EL (cell line): ENCODE data around the gene SMIM35.
"Not testable (repeated sequence)": the region's sequence is repeated elsewhere in the genome, so short reads cannot be mapped to it uniquely, and the experiment has no call there.

ENCODE experiments used
- DNase-seq: peaks from one replicate; pipeline ENCODE4 v3.0.0-alpha.2; 2016

Gene SMIM35

DNA sequence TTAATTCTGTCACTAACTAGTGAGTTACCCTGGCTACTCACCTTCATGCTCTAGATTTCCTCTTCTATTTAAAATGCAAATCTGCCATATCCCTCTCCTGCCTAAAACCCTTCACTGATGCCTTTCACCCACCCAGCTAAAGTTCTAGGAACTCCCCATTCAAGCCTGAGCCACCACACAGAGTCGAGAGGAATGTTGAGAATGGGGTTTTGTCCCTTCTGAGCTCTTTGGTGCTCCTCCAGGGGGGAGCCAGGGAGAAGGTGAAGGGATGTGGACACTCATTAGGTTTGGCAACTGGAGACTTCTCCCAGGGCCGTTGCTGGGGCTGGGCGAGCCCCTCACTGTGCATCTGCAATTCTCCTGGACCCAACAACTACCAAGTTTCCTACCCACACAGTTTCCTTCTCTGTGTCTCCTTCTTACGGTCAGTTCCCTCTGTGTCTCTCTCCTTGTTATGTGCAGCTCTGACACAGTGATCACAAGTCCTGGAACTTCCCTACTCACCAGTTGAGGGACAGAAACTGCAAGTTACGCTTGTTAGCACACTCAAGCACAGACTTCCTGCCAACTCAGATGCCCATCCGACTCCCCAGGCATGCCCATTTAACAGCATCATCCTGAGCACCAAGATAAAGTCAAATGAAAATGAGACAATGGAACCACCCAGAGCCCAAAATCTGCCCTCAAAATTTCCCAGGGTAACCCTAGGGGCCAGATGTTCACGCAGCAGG is 107.1 kb downstream of the SMIM35 start:
- no peak for DNase-seq

DNA sequence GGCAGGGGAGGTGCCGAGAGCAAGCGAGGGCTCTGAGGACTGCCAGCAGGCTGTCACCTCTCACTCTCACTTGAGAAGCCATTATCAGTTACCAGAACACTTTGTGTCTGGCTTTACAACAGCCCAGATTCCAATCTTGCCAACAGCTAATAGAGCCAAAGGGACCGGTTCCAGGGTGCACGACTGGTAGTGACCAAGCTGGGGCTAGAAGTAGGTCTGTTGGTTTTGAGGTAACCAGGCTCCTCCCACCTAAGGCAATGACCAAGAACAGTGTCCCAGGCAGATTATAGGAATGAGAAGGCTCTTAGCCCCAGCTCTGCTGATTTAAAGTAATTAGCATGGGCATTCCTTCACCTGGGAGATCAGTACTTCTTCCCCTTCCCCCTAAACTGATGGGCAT is 107.8 kb downstream of the SMIM35 start:
- DNase-seq: no peak

DNA sequence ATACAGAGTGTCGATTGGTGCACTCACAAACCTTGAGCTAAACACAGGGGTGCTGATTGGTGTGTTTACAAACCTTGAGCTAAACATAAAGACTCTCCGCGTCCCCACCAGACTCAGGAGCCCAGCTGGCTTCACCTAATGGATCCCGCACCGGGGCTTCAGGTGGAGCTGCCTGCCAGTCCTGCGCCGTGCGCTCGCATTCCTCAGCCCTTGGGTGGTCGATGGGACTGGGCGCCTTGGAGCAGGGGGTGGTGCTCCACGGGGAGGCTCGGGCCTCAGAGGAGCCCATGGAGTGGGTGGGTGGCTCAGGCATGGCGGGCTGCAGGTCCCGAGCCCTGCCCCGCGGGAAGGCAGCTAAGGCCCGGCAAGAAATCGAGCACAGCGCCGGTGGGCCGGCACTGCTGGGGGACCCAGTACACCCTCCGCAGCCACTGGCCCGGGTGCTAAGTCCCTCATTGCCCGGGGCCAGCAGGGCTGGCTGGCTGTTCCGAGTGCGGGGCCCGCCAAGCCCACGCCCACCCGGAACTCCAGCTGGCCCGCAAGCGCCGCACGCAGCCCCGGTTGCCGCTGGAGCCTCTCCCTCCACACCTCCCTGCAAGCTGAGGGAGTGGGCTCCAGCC is 108.4 kb downstream of the SMIM35 start:
- DNase-seq: not testable (repeated sequence)

DNA sequence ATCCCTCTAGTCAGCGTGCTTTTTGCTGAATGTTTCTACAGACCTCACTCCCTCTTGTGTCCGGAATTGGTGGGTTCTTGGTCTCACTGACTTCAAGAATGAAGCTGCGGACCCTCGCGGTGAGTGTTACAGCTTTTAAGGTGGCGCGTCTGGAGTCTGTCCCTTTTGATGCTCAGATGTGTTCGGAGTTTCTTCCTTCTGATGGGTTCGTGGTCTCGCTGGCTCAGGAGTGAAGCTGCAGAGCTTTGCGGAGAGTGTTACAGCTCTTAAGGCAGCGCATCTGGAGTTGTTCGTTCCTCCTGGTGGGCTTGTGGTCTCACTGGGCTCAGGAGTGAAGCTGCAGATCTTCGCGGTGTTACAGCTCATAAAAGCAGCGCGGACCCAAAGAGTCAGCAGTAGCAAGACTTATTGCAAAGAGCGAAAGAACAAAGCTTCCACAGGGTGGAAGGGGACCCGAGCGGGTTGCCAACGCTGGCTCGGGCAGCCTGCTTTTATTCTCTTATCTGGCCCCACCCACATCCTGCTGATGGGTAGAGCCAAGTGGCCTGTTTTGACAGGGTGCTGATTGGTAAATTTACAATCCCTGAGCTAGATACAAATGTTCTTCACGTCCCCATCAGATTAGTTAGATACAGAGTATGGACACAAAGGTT is 109.0 kb downstream of the SMIM35 start:
- not testable (repeated sequence) for DNase-seq

DNA sequence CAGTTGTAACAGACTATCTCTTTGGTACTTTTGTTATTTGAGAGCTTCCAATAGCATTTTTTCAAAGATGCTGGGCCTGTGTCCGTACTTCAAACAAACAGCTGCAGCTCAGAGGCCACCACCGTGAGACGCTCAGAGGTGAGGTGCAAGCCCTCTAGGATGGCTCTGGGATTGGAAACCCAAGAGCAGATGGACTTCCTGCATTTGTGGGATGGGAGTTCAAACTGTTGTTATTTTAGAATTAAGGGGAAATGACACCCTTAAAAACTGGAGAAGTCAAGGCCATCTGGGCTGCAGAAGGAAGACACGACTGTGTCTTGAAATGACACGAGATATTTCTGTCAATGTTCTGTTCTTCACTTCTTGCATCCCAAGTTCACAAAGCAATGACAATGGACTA is 109.7 kb downstream of the SMIM35 start:
- no peak for DNase-seq

DNA sequence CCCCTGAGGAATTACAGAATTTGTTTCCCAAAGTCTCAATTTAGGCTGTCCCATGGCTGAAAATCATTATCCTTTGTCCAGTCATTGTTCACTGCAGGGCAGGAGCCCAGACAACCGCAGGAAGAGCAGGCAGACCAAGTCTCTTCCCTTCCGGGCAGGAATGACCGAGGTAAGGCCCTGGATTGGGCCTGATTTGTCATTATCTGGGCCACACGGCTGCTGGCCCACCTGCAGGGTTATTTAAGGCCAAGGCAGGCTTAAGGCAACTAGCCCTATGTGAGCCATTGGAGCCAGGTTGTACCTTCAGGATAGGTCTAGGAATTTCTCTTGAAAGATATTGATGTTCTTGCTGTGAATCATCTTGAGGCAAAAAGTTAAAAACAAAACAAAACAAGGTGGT is 110.3 kb downstream of the SMIM35 start:
- no peak for DNase-seq

DNA sequence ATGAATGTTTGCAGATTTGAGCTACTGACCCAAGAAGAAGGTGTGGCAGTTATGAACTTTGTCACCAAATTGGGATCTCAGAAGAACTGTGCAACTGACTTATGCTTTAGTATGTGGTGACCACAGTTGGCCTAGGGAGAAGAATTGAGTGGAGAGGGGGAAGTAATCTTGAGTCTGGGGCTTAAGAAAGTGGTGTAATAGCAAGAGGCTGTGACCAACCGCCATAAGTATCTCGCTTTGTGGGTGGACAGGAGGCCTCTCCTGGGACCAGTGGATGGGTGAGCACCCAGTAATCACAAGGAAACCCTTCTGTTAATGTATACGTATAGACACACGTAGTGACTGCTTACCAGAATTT is 113.3 kb downstream of the SMIM35 start:
- DNase-seq: no peak

DNA sequence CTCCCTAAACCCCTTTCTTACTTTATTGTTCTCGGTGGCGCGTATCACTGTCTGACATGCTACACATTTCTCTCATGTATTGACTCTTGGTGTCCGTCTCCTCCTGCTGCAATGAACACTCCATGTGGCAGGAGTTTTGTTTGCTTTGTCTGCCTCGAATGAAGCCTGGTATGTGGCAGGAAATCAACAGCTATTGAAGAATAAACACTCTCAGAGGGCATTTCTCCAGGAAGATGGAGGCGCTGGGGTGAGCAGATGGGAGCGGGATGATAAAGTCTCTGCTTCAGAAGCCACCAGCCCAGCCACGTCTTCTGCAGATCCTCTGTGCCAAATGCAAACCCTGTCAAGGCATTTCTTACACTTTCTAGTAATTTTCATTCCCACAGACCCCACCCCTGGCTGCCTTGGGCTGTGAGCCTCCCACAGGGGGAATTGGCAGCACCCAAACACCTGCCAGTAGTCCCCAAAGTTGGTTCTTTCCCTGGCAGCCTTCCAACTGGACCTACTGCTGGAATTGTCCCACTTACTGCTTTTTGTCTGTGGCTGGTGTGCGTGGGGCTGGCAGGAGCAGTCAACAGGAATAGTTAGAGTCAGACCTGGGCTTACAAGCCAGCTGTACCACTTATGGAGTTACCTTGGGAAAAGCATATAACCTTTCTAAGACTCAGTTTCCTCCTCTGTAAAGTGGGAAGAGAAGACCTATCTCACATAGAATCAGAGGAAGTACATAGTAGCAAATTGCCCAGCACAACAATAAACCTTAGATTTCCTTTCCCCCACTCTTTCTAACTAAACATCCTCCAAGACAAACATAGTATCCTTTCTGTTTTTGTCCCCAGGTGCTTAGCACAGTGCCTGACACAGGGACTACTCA is 113.9 kb downstream of the SMIM35 start:
- no peak for DNase-seq

DNA sequence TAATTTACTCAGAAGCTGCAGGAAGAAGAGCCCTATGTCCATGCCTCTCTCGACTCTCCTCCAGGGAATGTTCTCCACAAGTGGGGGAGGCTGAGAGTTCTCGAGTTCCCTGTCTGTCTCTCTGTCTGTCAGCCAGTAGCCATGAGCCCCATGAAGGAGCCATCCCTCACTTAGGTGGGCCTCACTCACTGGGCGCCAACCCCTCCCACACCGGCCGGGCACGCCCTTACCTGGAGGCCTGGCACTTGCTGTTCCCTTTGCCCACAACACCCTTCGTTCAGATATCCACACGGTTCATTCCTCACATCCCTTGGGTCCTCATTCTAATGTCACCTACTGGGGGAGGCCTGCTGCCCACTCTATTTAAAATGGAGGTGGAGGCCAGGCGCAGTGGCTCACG is 114.7 kb downstream of the SMIM35 start:
- no peak for DNase-seq

DNA sequence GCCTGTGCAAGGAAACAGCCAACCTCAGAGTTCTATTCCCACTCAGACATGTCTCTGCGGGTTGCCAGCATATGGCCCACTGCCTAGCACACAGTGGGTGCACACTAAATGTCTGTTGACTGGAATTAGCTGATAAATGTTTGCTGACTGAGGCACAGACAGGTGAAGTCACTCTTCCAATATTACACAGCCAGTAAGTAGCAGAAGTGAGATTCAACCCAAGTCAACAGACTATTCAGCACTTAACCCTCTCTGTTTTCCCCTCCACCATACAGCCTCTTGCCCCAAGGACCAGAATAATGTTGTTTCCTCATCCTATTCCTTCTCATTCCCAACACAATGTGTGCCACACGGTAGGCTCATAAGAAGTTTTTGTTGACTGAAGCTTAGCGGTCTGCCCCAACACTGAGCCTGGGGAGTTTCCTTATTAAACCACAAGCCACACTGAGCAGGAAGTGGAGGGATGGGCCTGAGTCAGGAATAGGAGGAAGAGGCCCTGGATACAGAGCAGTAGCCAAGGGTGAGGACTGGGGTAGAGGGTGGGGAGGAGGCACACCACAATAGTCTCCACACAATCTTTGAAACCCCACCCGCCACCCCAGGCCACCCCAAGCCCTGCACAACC is 116.3 kb downstream of the SMIM35 start:
- DNase-seq: no peak

DNA sequence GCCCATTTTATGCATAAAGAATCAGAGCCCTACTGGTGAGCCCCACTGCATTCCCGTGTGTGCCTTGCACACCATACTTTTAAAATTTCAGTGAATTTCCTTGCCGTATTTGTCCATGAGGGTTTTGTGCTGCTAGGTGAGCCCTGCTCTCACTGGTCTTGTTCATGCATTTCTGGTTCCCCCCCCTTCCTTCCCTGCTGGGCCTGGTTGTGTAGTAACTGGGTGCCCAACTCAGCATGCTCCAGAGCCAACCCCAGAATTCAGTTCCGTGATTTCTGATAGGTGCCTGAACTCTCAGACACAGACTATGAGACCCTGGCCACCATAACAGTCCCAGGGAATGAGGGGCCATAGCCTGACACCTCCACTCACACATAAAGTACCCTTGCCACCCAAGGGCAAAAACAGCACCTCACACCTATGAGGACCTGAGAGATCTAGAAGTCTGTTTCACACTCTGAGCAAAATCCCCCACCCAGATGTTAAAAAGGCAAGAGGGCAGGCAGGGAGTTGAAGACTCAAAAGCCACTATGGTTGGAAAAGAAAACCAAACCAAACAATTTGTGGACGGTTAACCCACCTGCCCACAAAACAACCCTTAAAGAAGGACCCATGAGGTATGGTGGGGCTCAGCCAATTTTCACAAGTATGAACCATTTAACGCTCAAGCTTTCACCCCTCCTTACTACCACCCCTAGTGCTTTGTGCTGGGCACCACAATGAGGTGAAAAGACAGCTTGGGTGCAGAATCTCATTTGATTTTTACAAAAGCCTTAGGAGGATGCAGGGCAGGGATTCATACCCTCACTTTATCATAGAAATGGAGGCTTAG is 117.4 kb downstream of the SMIM35 start:
- DNase-seq: no peak

DNA sequence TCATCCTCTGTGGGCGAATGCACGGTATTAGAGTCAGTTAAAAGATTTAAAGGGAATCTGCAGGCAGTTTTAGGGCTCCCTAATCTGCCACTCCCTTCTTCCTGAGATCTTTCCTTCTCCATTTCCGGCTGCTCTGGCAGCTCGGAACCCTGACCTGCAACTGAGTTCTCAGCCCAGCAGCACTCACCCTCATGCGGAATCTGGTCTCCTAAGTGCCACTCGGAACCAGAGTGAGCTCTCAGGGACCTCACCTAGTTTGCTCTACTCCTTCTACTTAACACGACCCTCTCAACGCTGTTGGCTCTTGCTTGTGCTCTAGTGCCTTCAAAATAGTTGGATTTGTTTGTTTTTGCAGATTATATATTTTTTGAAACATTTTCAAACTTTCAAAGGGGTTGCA is 119.9 kb downstream of the SMIM35 start:
- no peak for DNase-seq

DNA sequence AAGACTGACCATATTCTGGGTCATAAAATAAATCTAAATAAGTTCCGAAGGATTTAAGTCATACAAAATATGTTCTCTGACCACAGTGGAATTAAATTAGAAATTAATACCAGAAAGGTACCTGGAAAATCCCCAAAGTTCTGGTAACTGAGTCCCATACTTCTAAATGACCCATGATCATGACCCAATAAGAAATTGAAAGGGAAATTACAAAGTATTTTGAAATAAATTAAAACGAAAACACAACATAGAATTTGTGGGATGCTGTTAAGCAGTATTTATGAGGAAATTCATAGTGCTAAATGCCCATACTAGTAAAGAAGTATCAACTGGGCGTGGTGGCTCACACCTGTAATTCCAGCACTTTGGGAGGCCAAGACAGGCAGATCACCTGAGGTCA is 123.9 kb downstream of the SMIM35 start:
- DNase-seq: no peak

DNA sequence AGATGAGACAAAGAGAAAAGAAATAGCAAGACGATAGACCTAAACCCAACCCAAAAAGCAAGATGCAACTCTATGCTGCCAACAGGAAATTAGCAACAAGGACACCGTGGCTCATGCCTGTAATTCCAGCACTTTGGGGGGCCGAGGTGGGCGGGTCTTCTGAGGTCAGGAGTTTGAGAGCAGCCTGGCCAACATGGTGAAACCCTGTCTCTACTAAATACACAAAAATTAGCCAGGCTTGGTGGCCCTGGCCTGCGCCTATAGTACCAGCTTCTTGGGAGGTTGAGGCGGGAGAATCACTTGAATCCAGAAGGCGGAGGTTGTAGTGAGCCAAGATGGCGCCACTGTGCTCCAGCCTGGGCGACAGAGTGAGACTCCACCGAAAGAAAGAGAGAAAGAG is 124.9 kb downstream of the SMIM35 start:
- DNase-seq: no peak

DNA sequence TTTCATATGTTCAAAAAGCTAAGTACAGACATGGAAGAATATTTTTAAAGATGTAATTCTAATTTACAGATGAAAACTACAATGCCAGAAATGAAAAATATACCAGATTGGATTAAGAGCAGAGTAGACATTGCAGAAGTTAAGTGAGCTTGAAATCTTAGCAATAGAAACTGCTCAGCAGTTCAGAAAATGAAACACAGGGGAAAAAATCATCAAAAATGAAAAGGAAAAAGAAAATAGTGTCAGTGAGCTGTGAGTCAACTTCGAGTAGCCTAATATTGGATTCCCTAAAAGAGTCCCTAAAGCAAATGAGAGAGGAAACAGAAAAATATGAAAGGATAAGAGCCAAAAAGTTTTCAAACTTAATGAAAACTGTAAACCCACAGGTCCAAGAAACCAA is 126.4 kb downstream of the SMIM35 start:
- DNase-seq: no peak

DNA sequence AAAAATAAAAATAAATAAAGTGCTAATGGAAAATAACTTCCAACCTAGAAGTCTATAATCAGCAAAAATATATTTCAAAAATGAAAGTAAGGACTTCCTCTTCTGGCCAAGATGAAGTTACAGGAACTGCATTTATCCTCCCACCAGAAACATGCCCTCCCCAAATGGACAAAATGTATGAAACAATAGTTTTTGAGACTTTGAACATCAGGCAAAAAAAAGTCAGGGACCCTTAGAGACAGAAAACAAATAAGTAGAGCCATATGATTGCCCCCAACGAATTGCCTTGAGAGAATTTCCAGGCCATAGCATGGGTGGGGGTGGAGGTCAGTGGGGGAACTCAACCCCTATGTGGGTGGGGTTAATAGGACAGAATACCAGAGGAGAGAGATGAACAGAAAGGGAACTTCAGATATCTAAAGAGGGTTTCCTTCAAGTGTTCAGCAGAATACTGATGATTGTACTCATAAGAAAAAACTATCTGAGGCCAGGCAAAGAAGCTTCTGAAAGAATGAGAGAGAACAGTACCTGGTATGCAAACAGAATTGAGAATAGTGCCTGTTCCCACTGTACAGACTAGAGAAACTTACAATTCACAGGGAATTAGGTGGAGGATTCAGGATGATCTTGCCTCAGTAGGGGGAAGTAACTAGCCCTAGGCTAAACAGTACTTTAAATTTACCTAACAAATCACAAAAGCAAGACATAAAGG is 127.2 kb downstream of the SMIM35 start:
- no peak for DNase-seq

DNA sequence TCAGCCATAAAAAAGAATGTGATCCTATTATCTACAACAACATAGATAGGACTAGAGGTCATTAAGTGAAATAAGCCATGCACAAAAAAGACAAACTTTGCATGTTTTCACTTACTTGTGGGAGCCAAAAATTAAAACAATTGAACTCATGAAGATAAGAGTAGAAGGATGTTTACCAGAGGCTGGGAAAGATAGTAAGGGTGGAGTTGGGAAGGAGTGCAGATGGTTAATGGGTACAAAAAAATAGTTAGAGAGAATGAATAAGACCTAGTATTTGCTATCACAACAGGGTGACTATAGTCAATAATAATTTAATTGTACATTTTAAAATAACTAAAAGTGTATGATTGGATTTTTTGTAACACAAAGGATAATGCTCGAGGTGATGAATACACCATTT is 127.8 kb downstream of the SMIM35 start:
- no peak for DNase-seq
